ENCODE measurements around the gene PRKAG2. TPM values are rescaled to one million over a fixed set of nuclear protein-coding genes. Genes with fewer than 3 reads are reported as not detected.
"Not testable (repeated sequence)": the region's sequence is repeated elsewhere in the genome, so short reads cannot be mapped to it uniquely, and the experiment has no call there.

Gene PRKAG2
- total RNA-seq, 1 experiment from 2014 or later = 24.2 TPM

DNA sequence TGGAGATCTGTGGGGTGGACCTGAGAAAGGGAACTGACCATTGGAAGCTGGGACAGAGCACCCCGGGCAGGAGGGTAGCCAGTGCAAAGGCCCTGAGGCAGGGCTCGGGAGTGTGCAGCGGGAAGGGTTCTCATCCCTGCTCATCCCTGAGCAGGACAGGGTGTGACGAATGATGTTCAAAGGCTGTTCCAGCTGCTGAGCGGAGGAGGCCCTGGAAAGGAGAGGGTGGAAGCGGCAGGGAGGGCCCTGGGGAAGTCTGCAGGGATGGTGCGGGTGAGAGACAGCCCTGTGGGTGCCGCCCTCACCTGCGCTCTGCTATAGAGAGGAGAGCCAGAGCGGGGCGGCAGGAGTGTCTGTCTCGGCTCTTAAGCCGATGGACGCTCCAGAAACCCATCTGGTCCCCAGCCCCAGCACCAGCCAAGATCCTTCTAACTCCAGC is 43.7 kb downstream of the PRKAG2 start:
- DNase-seq (ENCODE audit: low read depth) = no peak
- in situ Hi-C loops (cut with HindIII; ENCODE audit: low pct_unique_long_range_greater_than_20kb, low sequenced_read_pairs) = no loop called here

DNA sequence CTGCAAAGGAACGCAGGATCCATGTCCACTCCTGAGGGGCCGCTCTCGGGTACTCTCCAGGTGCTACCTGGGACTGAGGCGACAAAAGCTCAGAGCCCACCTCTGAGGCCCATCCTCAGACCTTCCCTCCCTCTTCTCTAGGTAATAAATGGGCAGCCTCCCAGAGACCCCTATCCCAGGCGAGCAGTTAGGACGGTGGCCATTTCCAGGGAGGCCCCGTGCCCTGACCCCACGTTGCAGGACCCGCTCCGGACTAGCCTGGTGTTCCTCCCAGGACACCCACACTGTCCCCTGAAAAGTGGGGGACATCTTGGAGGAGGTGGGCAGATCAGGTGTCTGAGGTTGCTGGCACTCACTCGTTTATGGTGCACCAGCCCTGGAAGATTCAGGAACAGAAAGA is 44.3 kb downstream of the PRKAG2 start:
- no peak for DNase-seq (ENCODE audit: low read depth)
- in situ Hi-C loops (cut with HindIII; ENCODE audit: low pct_unique_long_range_greater_than_20kb, low sequenced_read_pairs) = no loop called here

DNA sequence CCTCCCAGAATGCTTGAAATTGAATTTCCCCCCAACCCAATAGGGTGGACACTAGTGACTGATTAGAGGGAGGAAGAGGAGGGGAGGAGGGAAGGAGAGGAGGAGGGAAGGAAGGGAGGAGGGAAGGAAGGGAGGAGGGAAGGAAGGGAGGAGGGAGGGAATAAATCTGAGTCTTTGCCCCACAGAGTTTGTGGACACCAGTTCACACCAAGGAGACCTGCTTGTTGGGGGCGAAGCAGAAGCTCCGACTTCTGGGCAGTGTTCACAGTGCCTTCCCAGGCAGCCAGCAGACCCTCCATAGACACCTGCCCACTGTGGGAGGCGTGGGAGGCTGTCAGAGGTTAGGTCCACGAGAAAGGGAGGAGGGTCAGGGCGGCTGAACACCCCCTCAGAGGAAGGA is 44.8 kb downstream of the PRKAG2 start:
- no peak for DNase-seq (ENCODE audit: low read depth)
- in situ Hi-C loops (cut with HindIII; ENCODE audit: low pct_unique_long_range_greater_than_20kb, low sequenced_read_pairs) = no loop called here

DNA sequence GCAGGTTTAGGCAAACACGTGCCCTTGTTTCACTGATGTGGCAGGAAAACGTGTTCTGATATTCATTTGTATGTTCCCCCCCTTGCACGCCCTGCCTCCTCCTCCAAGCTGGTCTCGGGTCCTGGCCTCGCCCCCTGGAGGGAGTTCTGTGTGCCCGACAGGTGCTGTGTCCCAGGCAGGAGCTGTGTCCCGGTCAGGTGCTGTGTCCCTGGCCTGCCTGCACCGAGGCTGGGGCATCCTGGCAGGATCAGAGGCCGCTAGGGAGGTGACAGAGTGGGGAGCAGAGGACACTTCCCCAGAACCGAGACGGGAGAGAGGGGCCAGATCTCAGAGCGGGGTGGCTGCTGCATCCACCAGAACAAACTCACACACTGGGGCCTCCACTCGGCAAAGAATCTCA is 45.3 kb downstream of the PRKAG2 start:
- no peak for DNase-seq (ENCODE audit: low read depth)
- in situ Hi-C loops (cut with HindIII; ENCODE audit: low pct_unique_long_range_greater_than_20kb, low sequenced_read_pairs) = no loop called here

DNA sequence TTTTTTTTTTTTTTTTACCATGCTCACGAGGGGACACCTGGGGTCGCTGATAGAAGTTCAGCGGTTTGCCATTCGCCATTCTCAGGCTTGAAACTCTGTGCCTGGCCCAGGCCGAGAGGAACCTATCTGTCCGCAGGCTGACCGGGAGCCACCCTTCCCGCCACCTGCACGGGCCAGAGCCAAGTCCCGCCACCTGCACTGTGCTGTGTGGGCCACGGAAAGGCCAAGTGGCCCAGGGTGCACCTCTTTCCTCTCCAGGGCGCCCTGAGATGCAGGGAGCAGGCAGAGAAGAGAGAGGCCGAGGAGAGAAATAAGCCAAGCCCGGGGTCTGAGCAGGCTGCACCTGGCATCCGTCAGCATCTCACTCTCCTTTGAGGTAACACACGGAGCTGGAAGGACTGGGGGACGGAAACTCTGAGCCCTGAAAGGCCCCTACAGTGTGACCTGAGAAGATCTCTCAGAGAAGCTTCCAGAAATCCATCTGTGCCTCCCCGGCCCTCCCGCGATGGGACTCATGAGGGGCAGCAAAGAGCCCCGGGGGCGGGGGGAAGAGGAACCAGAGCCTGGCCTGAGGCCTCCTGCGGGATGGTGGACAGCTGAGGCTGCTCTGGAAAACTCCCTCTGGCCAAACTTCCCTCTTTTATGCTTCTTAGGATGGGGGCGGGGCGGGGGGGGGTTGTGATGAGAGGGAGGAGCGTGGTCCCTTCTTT is 46.6 kb downstream of the PRKAG2 start:
- no peak for DNase-seq (ENCODE audit: low read depth)
- in situ Hi-C loops (cut with HindIII; ENCODE audit: low pct_unique_long_range_greater_than_20kb, low sequenced_read_pairs) = no loop called here

DNA sequence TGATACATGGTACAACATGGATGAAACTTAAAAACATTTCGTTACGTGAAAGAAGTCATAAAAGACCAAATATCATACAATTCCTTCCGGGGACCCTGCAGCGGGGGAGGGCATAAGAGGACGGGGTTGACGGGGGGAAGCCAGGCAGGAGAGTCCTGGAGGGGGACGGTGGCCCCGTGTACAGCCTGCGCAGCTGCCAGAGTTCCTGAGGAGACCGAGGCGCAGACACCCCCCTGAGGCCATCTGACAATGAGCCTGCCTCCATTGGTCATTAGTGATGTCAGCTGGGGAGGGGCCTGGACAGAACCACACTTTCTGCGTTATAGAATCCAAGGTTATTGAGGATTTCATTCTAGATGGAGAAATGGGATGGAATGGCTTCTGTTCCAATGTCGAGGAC is 47.2 kb downstream of the PRKAG2 start:
- in situ Hi-C loops (cut with HindIII; ENCODE audit: low pct_unique_long_range_greater_than_20kb, low sequenced_read_pairs) = no loop called here
- DNase-seq (ENCODE audit: low read depth) = no peak

DNA sequence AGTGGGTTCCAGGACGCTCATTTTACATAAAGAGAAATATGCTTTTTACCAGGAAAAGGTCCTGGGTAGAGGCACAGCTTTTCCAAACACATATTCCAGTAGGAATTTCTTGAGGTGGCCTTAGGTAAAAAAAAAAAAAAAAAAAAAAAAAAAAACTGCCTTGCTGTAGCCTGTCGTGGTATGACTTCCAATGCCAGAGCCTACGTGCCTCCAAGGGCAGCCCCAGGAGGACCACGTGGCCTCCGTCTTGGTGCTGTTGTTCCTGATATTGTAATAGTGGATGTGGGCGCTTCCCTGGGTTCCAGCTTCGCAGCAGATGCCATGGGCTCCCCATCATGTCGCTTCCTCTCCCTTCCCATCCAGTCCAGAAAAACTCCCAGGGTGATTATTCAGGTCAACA is 49.3 kb downstream of the PRKAG2 start:
- in situ Hi-C loops (cut with HindIII; ENCODE audit: low pct_unique_long_range_greater_than_20kb, low sequenced_read_pairs) = no loop called here
- no peak for DNase-seq (ENCODE audit: low read depth)

DNA sequence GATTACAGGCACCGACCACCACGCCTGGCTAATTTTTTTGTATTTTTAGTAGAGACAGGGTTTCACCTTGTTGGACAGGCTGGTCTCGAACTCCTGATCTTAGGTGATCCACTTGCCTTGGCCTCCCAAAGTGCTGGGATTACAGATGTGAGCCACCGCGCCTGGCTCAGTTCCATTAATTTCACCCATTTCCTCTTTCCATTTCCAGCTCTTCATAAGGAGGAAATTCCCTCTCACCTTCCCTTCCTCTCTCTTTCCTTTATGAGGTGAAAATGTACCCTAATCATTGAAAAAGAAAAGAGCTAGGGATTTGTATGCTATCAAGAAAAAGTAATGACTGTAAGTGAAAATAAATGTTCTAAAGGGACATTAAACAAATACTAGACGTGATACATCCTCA is 50.6 kb downstream of the PRKAG2 start:
- DNase-seq (ENCODE audit: low read depth); in situ Hi-C loops (cut with HindIII; ENCODE audit: low pct_unique_long_range_greater_than_20kb, low sequenced_read_pairs): not testable (repeated sequence)

DNA sequence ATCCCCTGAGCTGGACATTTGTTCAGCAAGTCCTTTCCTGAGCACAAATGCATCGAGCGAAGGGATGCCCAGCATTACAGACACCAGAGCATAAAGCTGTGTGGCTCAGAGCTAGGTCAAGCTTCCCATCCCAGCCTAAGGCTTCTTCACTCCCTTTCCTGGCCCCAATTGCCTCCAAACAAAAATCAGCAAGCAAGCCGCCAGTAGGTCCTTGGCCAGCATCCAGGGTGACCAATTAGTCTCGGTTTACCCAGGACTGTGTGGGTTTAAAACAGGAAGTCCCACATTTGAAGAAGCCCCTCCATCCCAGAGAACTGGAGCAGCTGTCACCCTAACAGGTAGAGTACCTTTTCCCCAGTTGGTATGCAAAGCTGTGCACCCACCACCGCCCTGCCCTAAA is 51.2 kb downstream of the PRKAG2 start:
- no peak for DNase-seq (ENCODE audit: low read depth)
- in situ Hi-C loops (cut with HindIII; ENCODE audit: low pct_unique_long_range_greater_than_20kb, low sequenced_read_pairs) = no loop called here

DNA sequence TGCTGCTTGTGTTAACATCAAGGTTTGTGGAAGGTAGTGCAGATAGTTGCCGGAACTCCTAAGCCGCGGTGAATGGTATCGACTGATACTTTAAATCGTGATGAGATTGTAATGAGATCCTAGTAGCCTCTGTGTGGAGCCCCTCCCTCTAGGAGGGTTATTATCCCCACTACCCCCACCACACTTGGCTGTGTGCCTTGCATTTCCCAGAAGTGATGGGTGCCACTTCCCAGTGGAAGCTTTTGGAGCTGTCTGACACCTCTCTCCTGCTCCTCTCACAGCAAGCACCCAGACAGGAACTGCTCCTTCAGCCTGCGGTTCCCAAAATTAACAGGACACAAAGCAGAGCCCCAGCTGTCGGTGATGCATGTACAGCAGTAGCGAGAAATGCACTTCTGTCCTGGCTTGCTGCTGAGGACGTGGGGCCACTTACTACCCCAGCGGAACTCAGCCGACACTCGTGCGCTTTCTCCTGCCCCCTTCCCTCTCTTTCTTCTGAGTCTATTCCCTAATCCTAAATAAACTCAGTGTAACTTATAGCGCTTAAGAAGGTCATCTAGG is 52.5 kb downstream of the PRKAG2 start:
- no peak for DNase-seq (ENCODE audit: low read depth)
- in situ Hi-C loops (cut with HindIII; ENCODE audit: low pct_unique_long_range_greater_than_20kb, low sequenced_read_pairs) = no loop called here

DNA sequence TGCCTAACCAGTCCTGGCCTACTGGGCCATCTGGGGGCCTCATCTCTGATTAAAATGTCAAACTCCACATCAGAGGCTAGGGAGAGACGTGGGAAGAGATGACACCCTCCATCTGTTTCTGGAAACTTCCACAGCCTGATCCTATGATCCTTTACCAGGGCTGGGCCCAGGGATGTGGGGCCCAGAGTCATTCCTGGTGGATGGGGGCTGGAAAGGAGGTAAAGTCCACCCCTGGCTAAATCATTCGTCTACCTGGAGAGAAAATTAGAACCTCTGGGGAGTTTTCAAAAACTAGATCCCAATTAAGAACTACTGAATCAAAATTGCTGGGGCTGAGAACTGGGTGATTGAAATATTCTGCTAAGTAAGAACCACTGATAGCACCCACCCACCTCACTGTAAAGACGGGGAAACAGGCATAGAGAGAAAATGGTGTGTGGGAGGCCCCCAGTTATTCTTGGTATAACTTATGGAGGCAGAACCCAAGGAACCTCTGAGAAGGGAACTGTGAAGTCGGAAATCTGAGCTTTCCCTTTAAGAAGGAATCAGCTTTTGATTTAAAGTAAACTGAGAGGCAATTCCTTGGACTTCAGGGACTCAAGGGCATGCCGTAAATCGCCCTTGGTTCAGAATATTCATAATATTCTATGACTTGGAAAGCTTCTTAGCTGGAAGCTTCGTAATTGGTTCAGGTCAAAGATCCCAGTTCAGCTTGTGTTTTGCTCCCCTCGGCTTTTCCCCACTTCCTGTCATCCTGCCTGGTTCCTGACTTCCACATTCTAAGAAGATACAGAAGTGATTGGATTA is 53.1 kb downstream of the PRKAG2 start:
- in situ Hi-C loops (cut with HindIII; ENCODE audit: low pct_unique_long_range_greater_than_20kb, low sequenced_read_pairs) = no loop called here

DNA sequence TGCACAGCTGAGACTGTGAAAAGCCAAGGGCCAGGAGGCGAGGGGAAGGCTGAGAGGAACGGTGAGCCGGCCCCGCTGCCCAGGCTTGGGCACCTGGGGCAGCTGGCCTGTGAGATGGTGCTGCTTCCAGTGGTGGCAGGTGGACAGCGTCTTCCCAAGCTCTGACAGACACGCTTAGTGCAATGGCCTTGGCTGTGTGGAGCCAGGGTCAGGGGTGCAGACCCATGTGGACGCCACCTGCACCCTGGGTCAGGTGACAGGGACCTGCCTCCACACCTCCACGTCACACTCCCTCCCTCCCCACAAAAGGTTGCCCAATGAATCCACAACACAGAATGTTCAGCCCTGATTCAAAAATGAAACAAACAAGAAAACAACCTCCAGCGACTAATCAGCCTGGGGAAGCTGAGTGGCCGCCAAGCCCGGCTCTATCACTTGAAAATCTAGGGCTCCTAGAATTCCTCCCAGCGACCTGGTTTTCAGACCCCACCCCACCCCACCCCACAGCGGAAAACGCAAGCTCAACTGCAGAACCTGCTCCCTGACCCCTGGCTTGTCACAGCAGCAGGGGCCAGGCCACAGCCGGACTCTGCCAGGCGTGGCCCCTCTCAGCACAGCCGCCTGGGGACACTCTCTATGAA is 54.3 kb downstream of the PRKAG2 start:
- in situ Hi-C loops (cut with HindIII; ENCODE audit: low pct_unique_long_range_greater_than_20kb, low sequenced_read_pairs) = no loop called here
- DNase-seq (ENCODE audit: low read depth) = no peak

More for the DNA sequence above, 53.1 kb downstream of the PRKAG2 start:
- no peak for DNase-seq (ENCODE audit: low read depth)

DNA sequence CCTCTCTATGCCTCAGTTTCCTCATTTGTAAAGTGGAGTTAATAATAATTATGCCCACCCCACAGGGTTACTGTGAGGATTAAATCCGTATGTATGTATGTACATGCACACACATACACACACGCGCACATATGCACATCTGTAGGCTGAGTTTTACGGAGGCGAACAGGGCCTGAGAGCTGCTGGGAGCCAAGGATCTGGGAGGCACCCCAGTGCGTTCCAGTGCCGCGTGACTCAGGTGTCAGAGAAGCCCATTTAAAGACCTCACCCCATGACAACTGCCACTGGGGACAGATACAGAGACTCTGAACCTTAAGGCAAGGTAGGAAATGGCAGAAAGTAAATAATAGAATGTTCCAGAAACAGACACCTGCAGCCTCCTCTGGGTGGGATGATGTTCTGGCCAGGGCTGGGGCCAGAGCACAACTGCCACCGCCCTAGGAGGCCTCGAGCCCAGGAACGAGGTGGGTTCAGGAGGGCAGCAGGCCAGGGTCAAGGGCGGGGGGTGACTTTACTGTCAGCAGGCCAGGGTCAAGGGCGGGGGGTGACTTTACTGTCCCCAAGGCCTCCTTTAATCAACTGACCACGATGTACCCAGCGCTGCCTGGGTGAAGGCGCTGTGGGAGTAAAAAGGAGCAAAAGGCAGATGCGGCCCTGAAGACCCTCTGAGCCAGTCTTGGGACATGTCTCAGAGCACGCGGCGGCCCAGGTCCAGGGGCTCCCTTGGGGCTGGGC is 54.9 kb downstream of the PRKAG2 start:
- DNase-seq (ENCODE audit: low read depth) = no peak
- in situ Hi-C loops (cut with HindIII; ENCODE audit: low pct_unique_long_range_greater_than_20kb, low sequenced_read_pairs) = no loop called here

DNA sequence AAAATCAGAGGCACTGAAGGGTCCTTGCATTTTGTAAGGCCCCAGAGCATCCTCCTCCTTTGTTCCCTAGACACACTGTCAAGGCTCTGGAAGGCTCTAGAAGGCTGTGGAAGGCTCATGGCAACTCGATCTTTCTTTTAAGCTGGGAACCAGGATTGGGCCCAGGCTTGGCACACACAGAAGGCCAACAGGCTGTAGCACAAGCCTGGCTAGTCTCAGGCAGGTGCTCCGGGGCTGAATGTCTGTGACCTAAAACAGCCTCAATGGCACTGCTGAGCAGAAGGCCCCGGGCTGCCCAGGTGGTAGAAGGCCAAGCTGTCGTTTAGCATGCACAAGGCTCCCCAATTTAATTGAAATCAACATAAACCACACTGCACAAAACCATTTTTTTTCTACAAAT is 55.7 kb downstream of the PRKAG2 start:
- no peak for DNase-seq (ENCODE audit: low read depth)
- in situ Hi-C loops (cut with HindIII; ENCODE audit: low pct_unique_long_range_greater_than_20kb, low sequenced_read_pairs) = no loop called here

DNA sequence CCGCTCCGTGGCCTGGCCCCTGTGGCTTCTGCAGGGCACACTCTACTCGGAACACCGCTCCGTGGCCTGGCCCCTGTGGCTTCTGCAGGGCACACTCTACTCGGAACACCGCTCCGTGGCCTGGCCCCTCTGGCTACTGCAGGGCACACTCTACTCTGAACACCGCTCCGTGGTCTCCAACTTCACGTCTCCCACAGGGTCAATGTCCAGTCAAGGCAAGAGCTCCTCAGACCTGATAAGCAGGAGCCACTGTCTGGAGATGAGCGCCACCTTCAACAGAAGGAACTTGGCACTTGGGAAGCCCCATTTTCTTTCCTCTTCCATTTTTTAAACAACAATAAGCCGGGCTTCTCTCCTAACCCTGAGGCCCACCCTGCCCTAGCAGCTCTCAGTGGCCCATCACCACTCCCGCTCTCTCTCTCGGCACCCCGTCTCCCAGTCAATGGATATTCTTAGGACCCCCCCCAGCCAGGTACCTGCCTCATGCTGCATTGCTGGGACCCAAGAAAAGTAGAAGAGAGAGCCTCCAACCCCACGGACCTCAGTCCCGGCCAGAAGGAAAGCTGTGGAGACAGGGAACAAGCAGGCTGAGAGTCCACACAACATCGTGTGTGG is 56.3 kb downstream of the PRKAG2 start:
- in situ Hi-C loops (cut with HindIII; ENCODE audit: low pct_unique_long_range_greater_than_20kb, low sequenced_read_pairs) = no loop called here
- DNase-seq (ENCODE audit: low read depth) = no peak

DNA sequence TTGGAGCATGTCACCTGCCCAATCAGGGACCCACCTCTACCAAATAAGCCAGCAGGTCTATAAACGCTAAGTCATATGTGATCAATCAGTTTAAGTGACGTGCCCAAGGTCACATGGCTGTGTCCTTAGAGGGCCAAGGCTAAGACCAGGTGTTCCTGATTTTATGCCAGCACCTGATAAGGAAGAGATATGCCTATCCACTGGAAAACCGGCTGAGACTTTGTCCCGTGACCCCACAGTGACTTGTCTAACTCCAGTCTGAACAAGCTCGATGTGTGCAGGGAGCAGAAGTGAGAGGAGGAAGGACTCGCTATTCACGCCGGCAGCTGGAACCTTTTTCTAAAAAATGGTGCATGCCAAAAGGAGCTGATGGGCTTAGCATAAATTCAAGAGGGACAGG is 57.0 kb downstream of the PRKAG2 start:
- in situ Hi-C loops (cut with HindIII; ENCODE audit: low pct_unique_long_range_greater_than_20kb, low sequenced_read_pairs) = no loop called here
- no peak for DNase-seq (ENCODE audit: low read depth)

DNA sequence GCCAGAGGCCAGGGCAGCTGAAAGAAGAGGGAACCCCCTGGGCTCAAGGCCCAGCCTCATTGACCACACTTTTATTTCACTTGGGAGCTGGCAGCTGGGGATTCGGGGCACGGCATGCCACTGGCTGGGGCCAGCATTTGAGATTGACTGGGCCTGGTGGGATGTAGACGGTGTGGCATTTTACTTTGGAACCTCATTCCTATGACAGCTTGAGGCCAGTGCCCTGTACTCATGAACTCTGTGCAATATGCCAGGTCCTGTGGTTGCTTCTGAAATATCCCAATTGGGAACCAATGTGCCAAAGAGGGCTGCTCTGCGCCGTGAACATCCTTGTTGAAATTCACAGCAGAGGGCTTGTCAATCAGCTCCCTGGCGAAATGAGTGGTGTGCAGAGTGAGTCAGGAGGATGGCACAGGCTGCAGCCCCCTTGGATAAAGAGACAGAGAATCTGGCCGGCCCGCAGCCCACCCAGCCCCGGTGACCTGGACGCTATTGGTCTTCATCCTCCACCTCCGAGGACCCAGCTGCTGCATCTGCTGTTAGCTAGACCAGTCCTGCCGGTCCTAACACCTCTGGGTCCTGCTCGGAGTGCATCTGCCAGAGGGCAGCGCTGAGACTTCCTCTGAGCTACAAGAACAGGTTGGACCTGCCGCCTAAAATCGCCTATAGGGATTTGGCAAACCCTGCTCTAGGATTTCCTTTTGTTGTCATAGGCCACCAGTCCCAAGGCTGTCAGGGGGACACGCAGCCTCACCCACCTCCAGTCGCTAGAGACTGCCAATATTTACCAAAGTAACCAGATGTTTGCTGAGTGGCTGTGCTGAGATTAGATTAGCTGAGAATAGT is 58.0 kb downstream of the PRKAG2 start:
- in situ Hi-C loops (cut with HindIII; ENCODE audit: low pct_unique_long_range_greater_than_20kb, low sequenced_read_pairs) = no loop called here
- DNase-seq (ENCODE audit: low read depth) = no peak

Measured in Caki2 (cell line).